GM19468 (cell line): ENCODE data around the gene TSPAN8.
"Not testable (repeated sequence)": the region's sequence is repeated elsewhere in the genome, so short reads cannot be mapped to it uniquely, and the experiment has no call there.

ENCODE experiments used
- ATAC-seq: cut with Tn5 transposase; IDR thresholded peaks from one replicate; pipeline ENCODE4 v1.9.1; 2021; ENCODE audit warnings: mild to moderate bottlenecking, moderate library complexity, moderate number of reproducible peaks; ENCODE audit not compliant: unreplicated experiment; ENCODE audit errors: extremely low read depth

The TSPAN8 gene

DNA sequence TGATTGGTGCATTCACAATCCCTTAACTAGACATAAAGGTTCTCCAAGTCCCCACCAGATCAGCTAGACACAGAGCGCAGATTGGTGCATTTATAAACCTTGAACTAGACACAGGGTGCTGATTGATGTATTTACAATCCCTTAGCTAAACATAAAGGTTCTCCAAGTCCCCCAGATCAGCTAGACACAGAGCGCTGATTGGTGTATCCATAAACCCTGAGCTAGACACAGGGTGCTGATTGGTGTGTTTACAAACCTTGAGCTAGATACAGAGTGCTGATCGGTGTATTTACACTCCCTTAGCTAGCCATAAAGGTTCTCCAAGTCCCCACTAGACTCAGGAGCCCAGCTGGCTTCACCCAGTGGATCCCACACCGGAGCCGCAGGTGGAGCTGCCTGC, 8.0 kb upstream of the TSPAN8 start:
- ATAC-seq, result not testable (repeated sequence)

DNA sequence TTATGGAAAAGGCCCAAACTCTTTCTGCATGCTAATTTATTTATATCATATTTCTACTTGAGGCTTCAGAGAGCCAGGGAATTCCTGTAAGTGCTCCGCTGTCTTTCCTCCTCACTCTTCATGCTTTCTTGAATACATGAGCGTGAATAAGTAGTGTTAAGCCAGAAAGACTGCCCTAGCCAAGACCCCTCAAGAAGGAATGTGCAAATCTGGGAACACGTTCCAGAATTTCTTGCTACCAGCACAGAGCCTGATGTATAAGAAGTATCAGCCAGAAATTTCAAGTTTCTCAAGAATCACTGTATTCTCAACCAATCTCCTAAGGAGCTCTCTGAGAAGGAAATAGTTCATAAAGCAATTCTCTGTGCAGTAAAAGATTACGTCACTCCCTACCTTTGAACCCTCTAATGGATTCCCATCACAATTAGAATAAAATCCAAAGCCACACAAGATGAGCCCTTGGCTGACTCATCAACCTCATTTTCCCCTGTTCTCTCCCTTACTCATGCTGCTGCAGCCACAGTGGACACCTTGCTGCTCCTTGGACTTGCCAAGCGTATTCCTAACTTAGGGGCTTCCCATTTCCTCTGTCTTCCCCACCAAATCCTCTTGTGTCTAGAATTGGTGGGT, 6.9 kb upstream of the TSPAN8 start:
- ATAC-seq, result no peak

DNA sequence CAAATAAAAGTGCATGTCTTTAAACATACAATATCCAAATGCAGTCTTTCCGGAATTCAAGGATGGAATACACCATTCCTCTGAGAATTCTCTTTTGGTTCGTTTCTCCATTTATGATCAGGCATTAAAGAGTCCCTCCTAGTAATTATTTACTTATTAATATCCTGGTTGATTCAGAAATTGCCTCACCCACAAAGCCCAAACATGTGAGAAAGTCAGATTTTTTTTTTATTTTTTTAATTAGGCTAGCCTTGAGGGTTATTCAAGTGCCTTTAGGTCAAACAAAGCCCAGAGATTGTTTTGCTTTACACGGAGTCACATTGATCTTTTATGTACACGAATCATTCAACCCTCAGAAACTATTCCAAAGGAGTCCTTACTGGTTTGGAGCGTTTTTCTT, 6.4 kb upstream of the TSPAN8 start:
- no peak for ATAC-seq

DNA sequence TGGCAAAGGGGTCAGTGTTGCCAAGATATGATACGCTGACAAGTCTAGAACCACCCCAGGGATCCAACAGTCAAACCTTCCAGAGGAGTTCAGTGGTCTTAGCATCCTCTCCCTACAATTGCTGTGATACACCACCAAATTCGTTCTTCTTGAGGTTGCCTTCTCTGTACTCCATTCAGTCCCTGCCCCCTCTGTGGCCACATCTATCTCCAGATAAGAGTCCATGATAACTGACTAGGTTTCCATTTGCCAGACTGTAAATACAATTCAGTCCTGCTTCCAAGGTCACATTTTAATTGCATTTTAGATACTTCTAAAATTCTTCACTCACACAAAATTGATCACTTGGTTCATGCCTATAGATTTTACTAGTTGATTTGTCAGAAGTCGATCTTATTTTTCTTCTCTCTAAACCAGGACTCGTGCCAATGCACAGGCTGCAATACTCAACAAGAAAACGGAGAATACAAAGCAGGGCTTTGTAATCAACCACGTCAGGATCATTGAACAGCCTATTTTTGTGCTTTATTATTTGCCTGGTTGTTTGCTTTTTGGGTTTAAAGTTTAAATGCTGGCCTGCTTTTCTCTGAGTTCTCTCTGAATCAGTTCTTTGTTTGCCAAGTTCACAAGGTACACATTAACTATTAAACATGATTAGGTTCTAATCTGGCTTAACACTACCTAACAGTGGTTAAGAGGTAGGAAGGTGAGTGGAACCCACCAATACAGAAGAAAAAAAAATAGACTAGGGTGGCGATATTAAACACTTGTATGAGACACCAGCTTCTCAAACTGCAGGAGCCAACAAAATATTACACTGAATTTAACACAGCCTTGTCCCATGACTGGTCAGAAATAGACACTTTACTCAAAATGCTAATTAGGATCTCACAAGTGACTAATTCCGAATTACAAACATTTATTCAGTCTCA, 5.3 kb upstream of the TSPAN8 start:
- ATAC-seq, result no peak

DNA sequence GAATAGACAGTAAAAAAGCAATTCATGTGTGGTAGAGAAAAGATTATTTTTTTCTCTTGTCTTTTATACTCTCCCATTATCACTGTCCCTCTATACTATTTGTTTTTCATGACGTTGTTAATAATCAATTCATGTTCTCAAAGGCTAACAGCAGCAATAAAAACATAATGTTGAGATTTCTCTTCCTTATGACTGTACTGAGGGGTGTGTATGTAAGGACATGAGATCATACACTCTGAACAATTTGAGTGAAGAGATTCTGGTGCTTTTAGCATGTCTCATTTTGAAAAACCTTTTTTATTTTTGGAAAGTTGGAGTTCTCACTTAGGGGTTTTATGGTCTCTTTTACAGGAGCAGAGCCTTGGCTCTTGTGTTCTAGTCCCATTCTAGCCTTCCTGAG, 3.8 kb upstream of the TSPAN8 start:
- ATAC-seq, result no peak

DNA sequence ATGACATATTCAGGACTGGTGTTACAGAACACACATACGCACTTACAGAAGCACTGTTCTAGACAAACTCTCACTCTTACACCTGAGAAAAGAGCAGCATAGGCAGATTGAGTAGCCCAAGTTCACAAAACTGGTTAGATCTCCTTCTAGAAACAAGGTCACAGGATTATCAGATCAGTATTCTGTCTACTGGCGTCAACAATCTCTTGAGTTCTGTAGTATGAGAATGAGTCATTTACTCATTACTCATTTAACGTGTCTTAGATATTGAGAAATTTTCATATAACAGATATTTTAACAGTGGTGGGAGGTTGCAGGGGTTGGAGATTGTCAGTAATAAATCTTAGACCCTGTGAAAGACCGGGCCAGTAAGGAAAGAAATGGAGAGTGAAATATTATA, 2.8 kb upstream of the TSPAN8 start:
- no peak for ATAC-seq

DNA sequence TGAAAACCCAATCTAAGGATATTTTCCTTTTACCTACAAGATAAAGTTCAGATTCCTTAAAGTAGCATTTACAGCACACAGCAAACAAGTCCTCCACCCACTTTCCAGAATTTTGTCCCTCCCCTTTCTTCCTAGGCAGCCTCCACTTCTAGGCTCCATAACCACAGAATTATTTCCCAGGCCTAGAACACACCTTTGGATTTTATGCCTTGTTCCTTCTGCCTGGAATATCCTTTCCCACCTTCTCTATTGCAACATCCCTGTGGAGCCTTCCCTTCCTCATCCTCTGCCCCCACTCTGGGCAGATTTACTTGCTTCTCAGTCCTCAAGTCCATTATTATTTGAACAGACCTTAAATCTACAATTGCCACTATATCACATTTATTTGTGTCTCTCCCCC, 2.1 kb upstream of the TSPAN8 start:
- ATAC-seq, result no peak

DNA sequence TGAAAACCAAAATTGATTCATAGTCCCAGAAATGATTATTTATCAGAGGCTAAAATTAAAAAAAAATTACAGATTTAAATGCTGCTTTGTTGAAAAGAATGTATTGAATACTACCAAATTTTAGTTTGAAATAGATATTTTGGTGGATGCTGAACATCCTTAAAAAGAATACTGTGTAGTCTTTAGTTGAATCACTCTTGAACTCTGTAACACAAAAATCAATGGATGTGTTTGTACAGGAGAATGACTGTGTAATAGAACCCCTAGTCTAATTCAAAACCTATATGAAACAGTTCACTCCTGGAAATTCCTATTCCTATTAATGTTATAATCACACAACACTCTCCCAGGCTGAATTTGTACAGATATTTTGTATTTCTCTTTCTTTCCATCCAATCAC, 1.5 kb upstream of the TSPAN8 start:
- no peak for ATAC-seq

DNA sequence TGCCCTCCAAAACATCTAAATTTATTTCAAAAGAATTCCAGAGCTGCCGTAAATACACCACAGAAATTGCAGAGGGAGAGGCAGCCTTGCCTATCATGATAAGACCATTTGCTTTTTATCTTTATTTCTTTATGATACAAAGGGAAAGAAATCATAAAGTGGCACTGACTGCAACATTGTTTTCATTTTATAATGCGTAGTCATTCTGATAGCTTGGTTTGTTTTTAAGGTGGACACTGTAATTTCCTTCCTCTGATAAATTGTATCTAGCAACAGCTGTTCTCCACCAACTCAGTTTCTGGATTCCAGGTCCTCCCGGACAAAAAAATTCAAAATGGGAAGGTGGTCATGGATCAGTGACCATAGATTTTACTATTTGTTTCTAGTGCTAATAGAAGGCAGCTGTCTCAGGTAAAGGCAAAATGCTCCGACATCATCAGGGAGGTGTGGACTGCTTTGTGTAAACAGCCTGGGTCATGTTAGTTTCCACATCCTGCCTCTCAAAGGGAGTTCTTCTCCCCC, 623 bp upstream of the TSPAN8 start:
- ATAC-seq, result no peak

DNA sequence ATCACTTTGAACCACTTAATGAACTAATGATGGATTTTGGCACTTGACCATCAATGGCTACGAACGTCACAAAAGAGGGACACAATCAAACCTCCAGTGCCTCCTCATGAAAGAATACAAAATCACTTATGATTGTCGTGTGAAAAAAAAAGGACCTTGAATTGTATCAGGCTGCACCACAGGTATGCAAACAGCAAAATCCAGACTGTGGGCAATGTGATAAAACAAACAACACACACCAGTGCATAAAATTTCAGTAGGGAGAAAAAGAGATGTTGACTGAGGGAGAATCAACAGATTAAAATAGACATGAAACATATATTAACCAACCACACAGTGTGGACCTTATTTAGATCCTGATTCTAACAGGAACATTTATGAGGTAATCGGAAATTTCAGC, 2.6 kb downstream of the TSPAN8 start:
- ATAC-seq, result no peak

DNA sequence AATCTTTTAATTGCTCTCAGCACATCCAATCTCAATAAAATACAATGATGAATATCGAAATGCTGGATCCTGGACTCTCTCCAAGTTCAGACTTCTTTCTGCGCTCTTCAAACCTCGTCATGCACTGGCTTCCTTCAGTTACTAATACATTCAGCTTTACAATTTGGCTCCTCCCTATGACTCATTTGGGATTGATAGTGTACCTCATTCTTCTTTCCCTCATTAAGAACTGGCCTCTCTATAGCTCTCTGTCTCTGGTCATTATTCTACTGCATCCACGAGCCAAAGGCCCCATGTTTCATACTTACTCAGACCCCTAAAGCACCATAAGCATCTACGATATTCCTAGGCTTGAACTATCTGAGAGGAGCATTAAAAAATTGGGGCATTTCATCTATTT, 4.9 kb downstream of the TSPAN8 start:
- no peak for ATAC-seq

DNA sequence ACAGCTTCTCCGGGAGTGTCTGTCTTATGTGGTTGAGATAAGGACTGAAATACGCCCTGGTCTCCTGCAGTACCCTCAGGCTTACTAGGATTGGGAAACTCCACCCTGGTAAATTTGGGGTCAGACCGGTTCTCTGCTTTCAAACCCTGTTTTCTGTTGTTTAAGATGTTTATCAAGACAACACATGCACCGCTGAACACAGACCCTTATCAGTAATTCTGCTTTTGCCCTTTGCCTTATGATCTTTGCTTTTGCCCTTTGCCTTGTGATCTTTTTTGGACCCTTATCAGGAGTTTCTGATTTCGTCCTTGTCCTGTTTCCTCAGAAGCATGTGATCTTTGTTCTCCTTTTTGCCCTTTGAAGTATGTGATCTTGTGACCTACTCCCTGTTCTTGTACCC, 7.8 kb downstream of the TSPAN8 start:
- ATAC-seq, result not testable (repeated sequence)

DNA sequence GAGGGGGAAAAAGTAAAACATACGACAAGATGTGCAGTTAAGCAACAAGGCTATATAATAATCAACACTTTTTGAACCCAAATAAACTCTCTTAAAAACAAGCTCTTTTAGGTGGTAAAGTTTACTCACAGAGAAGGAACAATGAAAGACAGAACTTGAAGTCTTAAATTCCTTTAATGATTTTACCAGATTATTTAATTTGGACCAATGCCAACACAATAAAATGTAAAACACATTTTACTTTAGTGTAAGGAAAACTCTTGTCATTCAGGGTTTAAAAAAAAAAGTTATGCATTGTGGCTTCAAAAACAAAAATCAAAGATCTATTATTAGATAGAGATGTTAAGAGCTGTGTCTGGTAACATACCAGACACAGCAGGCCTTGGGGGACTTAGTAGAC, 13.1 kb downstream of the TSPAN8 start:
- no peak for ATAC-seq

DNA sequence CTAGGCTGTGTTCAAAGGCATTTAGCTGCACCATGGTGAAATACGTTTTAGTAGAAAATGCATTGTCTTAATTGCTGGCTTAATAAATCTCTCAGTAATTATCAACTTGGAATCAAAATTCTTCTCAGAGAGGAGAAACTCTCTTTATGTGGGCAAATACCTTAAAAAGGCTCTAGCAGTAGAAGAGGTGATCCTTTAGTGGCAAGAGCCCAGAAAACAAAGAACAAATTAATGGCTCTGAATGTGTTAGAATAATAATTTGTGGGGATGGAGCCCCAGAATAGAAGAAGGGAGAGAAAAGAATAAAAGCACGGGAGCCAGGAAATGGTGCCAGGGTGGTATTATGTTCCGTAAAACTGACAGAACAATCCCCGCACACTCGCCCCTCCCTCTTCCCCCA, 14.8 kb downstream of the TSPAN8 start:
- ATAC-seq, result no peak

DNA sequence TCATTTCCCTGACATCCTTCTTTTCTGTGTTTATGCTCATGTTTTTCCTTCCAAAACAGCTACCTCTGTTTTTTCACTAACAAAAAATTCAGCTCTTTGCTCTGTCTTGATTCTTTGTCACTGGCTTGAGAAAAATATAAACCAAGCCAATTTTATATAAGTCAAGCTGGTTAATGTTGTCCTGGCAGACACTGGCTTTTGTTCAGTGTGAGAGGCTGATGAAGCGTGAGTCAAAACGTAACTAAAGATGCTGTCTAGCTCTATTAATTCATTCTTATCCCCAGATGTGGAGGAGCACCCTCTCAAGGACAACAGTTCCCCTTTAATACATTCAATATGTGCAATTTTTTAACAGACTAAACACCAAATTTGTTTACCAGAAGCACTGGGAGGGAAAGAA, 15.8 kb downstream of the TSPAN8 start:
- no peak for ATAC-seq

DNA sequence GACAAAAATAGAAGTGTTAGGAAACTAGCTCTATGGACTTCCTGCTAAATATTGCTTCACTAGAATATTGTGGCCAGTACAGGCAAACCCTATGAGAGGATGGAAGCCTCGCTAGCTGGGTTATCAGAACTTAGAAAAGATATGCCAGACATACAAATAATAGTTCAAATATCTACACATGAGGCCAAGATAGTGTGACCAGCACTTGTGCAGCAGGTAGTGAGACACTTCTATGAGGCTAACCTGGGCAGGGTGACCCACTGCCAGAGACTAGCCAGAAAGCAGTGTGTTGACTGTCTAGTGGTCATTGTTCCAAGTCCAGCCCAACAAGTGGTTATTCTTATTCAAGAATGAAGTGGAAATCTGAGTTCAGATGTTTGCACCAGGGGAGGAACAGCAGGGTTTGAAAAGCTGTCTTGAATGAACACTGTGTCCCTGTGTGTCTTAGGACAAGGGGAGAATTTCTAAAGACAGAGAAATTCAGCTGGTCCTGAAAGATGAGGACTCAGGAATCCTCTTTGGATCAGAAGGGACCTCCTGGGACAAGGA, 16.3 kb downstream of the TSPAN8 start:
- ATAC-seq, result no peak

DNA sequence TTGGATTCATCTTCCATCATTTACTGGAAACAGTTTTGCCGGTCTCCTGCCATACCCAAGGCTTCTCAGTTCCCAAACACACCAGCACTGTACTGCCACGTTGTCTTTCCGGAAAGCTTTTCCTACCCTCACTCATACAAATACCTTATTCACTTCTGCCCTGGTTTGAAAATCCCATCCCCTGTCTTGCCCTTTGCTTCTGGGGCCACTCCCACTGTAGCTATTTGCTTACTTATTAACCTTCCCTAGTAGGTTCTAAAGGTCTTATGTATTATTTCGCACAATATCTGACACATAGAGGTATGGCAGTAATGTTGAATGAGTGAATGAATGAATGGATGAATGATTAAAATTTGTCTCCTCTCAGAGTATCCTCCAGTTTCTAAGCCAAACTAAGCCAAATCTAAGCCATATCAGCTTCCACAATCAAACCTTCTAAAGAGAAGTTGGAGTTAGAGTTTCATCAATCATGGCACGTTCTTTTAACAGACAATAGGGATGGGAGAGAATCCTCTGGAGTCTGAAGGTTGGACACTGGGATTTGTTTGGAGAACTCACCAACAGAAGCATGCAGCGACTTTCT, 18.6 kb downstream of the TSPAN8 start:
- ATAC-seq, result no peak

DNA sequence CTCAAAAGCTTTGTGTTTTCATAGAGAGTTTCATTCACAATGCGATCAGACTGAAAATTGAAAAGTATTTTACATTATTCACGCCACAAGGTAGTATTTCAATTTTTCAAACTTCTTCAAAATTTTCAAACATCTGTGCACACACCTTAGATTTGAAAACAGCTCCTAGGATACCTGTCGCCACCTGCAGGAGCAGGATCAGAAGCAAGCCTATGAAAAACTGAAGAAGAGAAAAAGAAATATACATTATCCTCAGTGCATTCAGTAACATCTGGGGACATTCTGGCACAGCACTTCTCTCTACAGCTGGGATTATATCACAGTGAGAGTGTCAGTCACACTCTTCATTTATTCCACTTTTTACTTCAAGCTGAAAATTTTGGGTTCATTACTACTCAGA, 19.8 kb downstream of the TSPAN8 start:
- no peak for ATAC-seq

DNA sequence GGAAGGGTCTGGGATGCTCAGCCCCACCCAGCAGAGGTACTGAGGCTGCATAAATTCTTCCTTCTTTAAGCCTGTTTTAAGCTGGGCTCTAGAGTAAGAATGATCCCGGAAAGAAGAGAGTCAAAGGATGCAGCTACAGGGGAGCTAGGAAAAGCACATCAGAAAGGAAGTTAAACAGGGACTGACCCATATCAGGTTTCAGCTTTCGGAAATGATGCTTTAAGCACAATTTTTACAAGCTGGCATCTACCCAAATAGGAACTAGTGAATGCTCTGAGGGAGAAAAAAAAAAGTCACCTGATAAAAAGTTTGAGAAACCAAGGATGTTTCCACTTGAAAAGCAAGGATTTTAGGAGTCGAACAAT, 22.0 kb downstream of the TSPAN8 start:
- ATAC-seq, result no peak

DNA sequence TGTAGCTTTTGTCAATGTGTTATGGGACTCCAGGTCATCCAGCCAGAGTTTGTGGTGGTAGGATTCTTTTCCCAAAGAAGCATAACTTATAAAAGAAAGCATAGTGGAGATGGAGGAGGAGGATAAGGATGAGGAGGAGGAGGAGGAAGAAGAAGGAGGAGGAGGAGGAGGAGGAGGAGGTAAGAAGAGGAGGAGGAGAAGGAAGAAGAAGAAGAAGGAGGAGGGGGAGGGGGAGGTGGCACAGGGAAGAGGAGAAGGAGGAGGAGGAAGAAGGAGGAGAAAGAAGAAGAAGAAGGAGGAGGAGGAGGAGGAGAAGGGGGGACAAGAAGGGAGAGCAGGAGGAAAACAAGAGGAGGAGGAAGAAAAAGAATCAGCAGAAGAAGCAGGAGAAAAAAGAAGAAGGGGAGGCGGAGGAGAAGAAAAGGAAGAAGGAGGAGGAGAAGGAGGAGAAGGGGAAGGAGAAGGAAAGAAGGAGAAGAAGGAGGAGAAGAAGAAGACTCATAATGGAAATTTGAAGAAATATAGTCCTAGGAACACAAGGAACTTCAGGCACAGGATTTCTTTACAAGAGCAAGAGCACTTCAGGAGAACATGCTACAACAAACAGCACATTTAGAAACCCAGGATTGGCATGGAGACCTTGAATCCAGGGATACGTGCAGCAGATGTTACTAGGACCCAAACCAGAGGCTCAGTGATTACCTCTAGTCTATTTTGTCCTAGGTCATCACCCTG, 22.6 kb downstream of the TSPAN8 start:
- no peak for ATAC-seq
